HCEC 1CT (cell line): ENCODE measurements around the gene EIF4EBP2.

Experiments
- DNase-seq: peaks from one replicate; pipeline ENCODE4 v3.0.0-alpha.2; 2017

Gene EIF4EBP2

GRCh38 chr10:70433581-70434280 lies 29.8 kb downstream of the EIF4EBP2 start:
- peak; percentile 14 for DNase-seq

GRCh38 chr10:70435241-70436085 lies 31.5 kb downstream of the EIF4EBP2 start:
- no peak for DNase-seq

- DNase-seq: no peak
Observed at GRCh38 chr10:70437721-70438120, 33.8 kb downstream of the EIF4EBP2 start.

- DNase-seq: no peak
Observed at GRCh38 chr10:70440296-70441160, 36.6 kb downstream of the EIF4EBP2 start.

- DNase-seq: no peak
Observed at GRCh38 chr10:70441161-70441894, 37.4 kb downstream of the EIF4EBP2 start, which contains the start of gene NODAL. NODAL (minus strand) TSS chr10:70441681; CDS start chr10:70441667, 14 bp downstream.

GRCh38 chr10:70441895-70442309 lies 38.0 kb downstream of the EIF4EBP2 start:
- no peak for DNase-seq

GRCh38 chr10:70442332-70442988 lies 38.5 kb downstream of the EIF4EBP2 start:
- DNase-seq: no peak

GRCh38 chr10:70444744-70445143 lies 40.8 kb downstream of the EIF4EBP2 start:
- DNase-seq: no peak

- DNase-seq: peak; percentile 65
Observed at GRCh38 chr10:70445718-70446657, 42.0 kb downstream of the EIF4EBP2 start.

GRCh38 chr10:70448236-70448635 lies 44.3 kb downstream of the EIF4EBP2 start:
- no peak for DNase-seq

- no peak for DNase-seq
Observed at GRCh38 chr10:70455213-70455630, 51.3 kb downstream of the EIF4EBP2 start.

- DNase-seq: no peak
Observed at GRCh38 chr10:70456164-70456563, 52.2 kb downstream of the EIF4EBP2 start.

GRCh38 chr10:70457759-70458305 lies 53.9 kb downstream of the EIF4EBP2 start:
- no peak for DNase-seq

- peak; percentile 40 for DNase-seq
Observed at GRCh38 chr10:70458329-70459060, 54.5 kb downstream of the EIF4EBP2 start.

GRCh38 chr10:70459061-70459773 lies 55.3 kb downstream of the EIF4EBP2 start:
- no peak for DNase-seq

GRCh38 chr10:70459774-70460490 lies 56.0 kb downstream of the EIF4EBP2 start:
- no peak for DNase-seq

- peak; percentile 39 for DNase-seq
Observed at GRCh38 chr10:70461397-70462348, 57.7 kb downstream of the EIF4EBP2 start.
